DND-41 (cell line): ENCODE results near the gene DENND6B.

Source experiments
- CTCF ChIP-seq: IDR thresholded peaks from 2 replicates; pipeline ENCODE4 v1.5.1; 2012; ENCODE audit warnings: borderline replicate concordance, low read length, moderate library complexity, mild to moderate bottlenecking; ENCODE audit not compliant: poor library complexity, severe bottlenecking; ENCODE audit errors: extremely low read depth
- EZH2 ChIP-seq: IDR thresholded peaks from 3 replicates; pipeline ENCODE4 v1.6.1; 2012; ENCODE audit warnings: borderline replicate concordance, low read depth, mild to moderate bottlenecking, moderate library complexity, low read length, inconsistent platforms; ENCODE audit not compliant: severe bottlenecking

GRCh38 chr22:50300620-50301257 is 26.1 kb downstream of the DENND6B start:
- TF ChIP-seq CTCF (no peak), EZH2 (no peak)
